ENCODE results near the gene SLC25A21. TPM values are rescaled to one million over a fixed set of nuclear protein-coding genes. Genes with fewer than 3 reads are reported as not detected.

Gene SLC25A21
- total and polyA plus RNA-seq, 10 of the 15 experiments (the other 5 are each of a cell fraction or from before 2014, with no cell fraction given) = 0.06 to 0.72 (median 0.17) TPM; not detected in 3

- no peak for TF ChIP-seq CUX1 (IDR thresholded peaks at IDR 0.05; ENCODE audit: insufficient replicate concordance, low read depth, low read length)
These were observed 481.9 kb downstream of the SLC25A21 start (continued) for GRCh38 chr14:36690311-36691040.

- Histone ChIP-seq H3K9ac (ENCODE audit: control insufficient read depth, insufficient read depth, low read length) (no peak overlapping the region), H3K27ac (ENCODE audit: control insufficient read depth, insufficient read depth) (no peak overlapping the region), H3K27me3 (replicated peaks in 1 of 2; ENCODE audit: control insufficient read depth in 2 of 2, insufficient read depth in 2 of 2, low read length in 1 of 2) (no peaks in the 10 kb centered on the region), H3K4me2 (ENCODE audit: control insufficient read depth, insufficient read depth) (no peak overlapping the region), H4K20me1 (ENCODE audit: control insufficient read depth, insufficient read depth) (no peaks in the 10 kb centered on the region), H2AFZ (ENCODE audit: control insufficient read depth, low read depth, low read length) (no peak overlapping the region), H3K9me3 (replicated peaks; ENCODE audit: control insufficient read depth, insufficient read depth, low read length) (no peaks in the 10 kb centered on the region), H3K36me3 (ENCODE audit: control insufficient read depth in 2 of 2, insufficient read depth in 2 of 2, low read length in 1 of 2) (no peaks in the 10 kb centered on the region), H3K79me2 (ENCODE audit: control insufficient read depth, insufficient read depth, low read length) (no peaks in the 10 kb centered on the region), H3K4me3 (no peak overlapping the region), H3K4me1 (ENCODE audit: control insufficient read depth, insufficient read depth, low read length) (no peaks in the 10 kb centered on the region)
- POLR2A ChIA-PET = no interaction called here
- SMC1A ChIA-PET (ENCODE audit: uncharacterized antibody, unreplicated experiment) = no interaction called here
- CTCF ChIA-PET = interaction anchor here (1.3 kb wide), 1 partner anchor 63 kb away, joined by 3 read pairs; no protein-coding TSS in a partner anchor
- no peak for FAIRE-seq
- no peak for TF ChIP-seq GABPA (IDR thresholded peaks at IDR 0.05; ENCODE audit: low read depth)
- ATAC-seq = no peak
- 83% methylated on average over 3 of the region's 3 CpGs for WGBS (ENCODE audit: insufficient coverage, insufficient replicate concordance, low lambda C conversion rate, missing lambda C conversion rate)
- RAD21 ChIA-PET (ENCODE audit: unreplicated experiment) = no interaction called here
- intact Hi-C loops (cut with micrococcal nuclease; ENCODE audit: unreplicated experiment) = no loop called here
- DNase-seq (ENCODE audit: low read depth, low spot score) = no peak
- BruUV-seq (replicated peaks) = no TSS peak
- in situ Hi-C loops (cut with MboI) = no loop called here
These were observed 487.5 kb downstream of the SLC25A21 start for GRCh38 chr14:36684946-36685345.

All from GM12878 (cell line).